ENCODE results near the gene ANKS1A.
"Not testable (repeated sequence)": the region's sequence is repeated elsewhere in the genome, so short reads cannot be mapped to it uniquely, and the experiment has no call there.

The ANKS1A gene

GRCh38 chr6:35003886-35004530 is 115.0 kb downstream of the ANKS1A start:
- not testable (repeated sequence) for DNase-seq

GRCh38 chr6:35007016-35007415 is 118.0 kb downstream of the ANKS1A start:
- no peak for DNase-seq

GRCh38 chr6:35008858-35009257 is 119.8 kb downstream of the ANKS1A start:
- DNase-seq: no peak

- DNase-seq: peak; percentile 41
Observed at GRCh38 chr6:35011096-35012041, 122.3 kb downstream of the ANKS1A start.

- DNase-seq: no peak
Observed at GRCh38 chr6:35013701-35014100, 124.6 kb downstream of the ANKS1A start.

GRCh38 chr6:35014341-35014740 is 125.3 kb downstream of the ANKS1A start:
- no peak for DNase-seq

GRCh38 chr6:35014786-35015185 is 125.7 kb downstream of the ANKS1A start:
- peak; percentile 88 for DNase-seq

- DNase-seq: no peak
Observed at GRCh38 chr6:35015476-35015875, 126.4 kb downstream of the ANKS1A start.

- no peak for DNase-seq
Observed at GRCh38 chr6:35015996-35016395, 126.9 kb downstream of the ANKS1A start.

- peak; percentile 61 for DNase-seq
Observed at GRCh38 chr6:35016502-35017321, 127.7 kb downstream of the ANKS1A start.

GRCh38 chr6:35017411-35018181 is 128.5 kb downstream of the ANKS1A start:
- no peak for DNase-seq

- DNase-seq: no peak
Observed at GRCh38 chr6:35018182-35018519, 129.1 kb downstream of the ANKS1A start.

GRCh38 chr6:35018746-35019145 is 129.7 kb downstream of the ANKS1A start:
- DNase-seq: no peak

- no peak for DNase-seq
Observed at GRCh38 chr6:35019171-35019570, 130.1 kb downstream of the ANKS1A start.

GRCh38 chr6:35019831-35020230 is 130.8 kb downstream of the ANKS1A start:
- no peak for DNase-seq

GRCh38 chr6:35021004-35021403 is 131.9 kb downstream of the ANKS1A start:
- no peak for DNase-seq

GRCh38 chr6:35023091-35024000 is 134.3 kb downstream of the ANKS1A start:
- DNase-seq: no peak

- DNase-seq: peak; percentile 37
Observed at GRCh38 chr6:35024551-35025054, 135.5 kb downstream of the ANKS1A start.

GRCh38 chr6:35025232-35026188 is 136.5 kb downstream of the ANKS1A start:
- DNase-seq: no peak

Measured in fibroblast of skin of right biceps (primary cell).